NOMO-1 treated with DMSO at 0.1 percent for 48 hours (cell line): Measurements from ENCODE around the gene CBX5.
"Not testable (repeated sequence)": the region's sequence is repeated elsewhere in the genome, so short reads cannot be mapped to it uniquely, and the experiment has no call there.

ENCODE experiments used
- DNase-seq: peaks from one replicate; lab custom pipeline; 2025; ENCODE audit not compliant: unreplicated experiment; lab: John Stamatoyannopoulos, UW

Gene CBX5

GRCh38 chr12:54200412-54200811, 79.5 kb downstream of the CBX5 start:
- no peak for DNase-seq

DNA sequence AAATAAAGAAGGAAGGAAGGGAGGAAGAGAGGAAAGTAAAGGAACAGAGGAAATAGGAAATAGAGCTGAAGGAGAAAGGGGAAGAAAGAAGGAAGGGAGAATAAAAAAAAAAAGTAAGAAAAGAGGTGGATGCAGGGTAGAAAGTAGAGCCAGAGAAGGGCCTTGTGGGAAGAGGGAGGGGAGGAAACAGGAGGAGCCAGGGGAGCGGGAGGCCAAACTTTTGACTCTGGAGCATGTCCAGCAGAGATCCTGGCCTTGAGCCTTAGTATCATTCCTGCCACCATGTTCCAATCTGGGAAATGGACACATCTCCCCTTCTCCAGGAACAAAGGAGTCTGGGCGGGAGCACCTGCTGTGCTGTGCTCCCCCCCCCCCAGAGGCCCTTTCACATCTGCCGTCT, 80.0 kb downstream of the CBX5 start:
- DNase-seq: no peak

- DNase-seq: no peak
Measured at GRCh38 chr12:54199034-54199433, 80.9 kb downstream of the CBX5 start.

- DNase-seq: no peak
Measured at GRCh38 chr12:54197431-54197909, 82.5 kb downstream of the CBX5 start.

GRCh38 chr12:54197010-54197409, 82.9 kb downstream of the CBX5 start:
- DNase-seq: no peak

GRCh38 chr12:54196396-54196795, 83.5 kb downstream of the CBX5 start:
- peak; percentile 62 for DNase-seq

- DNase-seq: peak; percentile 83
Measured at GRCh38 chr12:54195737-54196347, 84.1 kb downstream of the CBX5 start.

GRCh38 chr12:54195080-54195736, 84.7 kb downstream of the CBX5 start:
- no peak for DNase-seq

- DNase-seq: not testable (repeated sequence)
Measured at GRCh38 chr12:54194611-54195010, 85.3 kb downstream of the CBX5 start.

DNA sequence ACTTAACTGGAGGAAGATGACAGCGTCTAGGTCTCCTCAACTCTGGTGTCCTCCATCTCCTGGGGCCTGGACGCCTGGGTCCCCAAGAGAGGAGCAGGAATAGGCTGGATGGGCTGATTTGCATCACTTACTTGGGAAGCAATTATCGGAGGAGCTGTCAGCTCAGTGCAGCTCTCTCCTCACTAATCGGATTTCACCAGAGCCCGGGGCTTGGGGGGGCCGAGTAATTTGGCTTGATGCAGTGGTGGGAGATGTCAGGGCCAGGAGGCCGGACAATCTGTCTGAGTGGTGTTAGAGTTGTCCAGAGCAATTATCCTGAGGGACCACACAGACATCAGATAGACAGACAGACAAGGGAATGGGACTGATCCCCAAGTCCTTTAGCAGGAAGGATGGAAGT, 86.5 kb downstream of the CBX5 start:
- no peak for DNase-seq

GRCh38 chr12:54191550-54192022, 88.3 kb downstream of the CBX5 start:
- peak; percentile 65 for DNase-seq

GRCh38 chr12:54191126-54191525, 88.8 kb downstream of the CBX5 start:
- no peak for DNase-seq

GRCh38 chr12:54189198-54189539, 90.8 kb downstream of the CBX5 start:
- DNase-seq: no peak

- DNase-seq: no peak
Measured at GRCh38 chr12:54187075-54187474, 92.8 kb downstream of the CBX5 start.

GRCh38 chr12:54185919-54186318, 94.0 kb downstream of the CBX5 start:
- no peak for DNase-seq

DNA sequence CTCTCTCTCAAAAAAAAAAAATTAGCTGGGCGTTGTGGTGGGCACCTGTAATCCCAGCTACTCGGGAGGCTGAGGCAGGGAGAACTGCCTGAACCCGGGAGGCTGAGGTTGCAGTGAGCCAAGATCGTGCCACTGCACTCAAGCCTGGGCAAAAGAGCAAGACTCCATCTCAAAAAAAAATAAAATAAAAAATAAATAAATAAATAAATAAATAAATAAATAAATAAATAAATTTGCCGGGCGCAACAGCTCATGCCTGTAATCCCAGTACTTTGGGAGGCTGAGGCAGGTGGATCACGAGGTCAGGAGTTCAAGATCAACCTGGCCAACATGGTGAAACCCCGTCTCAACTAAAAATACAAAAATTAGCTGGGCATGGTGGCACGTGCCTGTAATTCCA, 94.6 kb downstream of the CBX5 start:
- DNase-seq: not testable (repeated sequence)

GRCh38 chr12:54184024-54184805, 95.7 kb downstream of the CBX5 start:
- no peak for DNase-seq

DNA sequence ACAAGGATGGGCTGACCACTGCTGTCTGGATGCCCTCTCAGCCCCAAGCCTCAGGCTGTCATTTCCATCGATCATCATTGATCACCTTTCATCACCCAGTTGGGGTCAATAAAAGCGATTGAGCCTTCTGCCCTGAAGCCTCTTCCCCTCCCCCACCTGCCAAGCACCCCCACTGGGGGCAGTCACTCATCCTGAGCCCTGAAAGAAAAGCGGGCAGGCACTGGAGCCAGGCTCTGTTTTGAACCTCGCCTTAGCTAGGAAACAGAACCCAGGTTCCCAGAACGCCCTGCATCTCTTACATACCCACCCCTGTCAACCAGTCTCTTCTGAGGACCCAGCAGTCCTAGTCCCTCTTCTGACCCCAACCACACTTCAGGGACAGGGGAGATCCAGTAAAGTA, 96.9 kb downstream of the CBX5 start:
- DNase-seq: no peak

- DNase-seq: no peak
Measured at GRCh38 chr12:54182086-54182485, 97.8 kb downstream of the CBX5 start.
